ENCODE data around the gene TEK. TPM values are rescaled to one million over a fixed set of nuclear protein-coding genes. Genes with fewer than 3 reads are reported as not detected.

The TEK gene
- total RNA-seq, 3 donors from 2014 or later: 0.05 TPM; not detected in 2

DNA sequence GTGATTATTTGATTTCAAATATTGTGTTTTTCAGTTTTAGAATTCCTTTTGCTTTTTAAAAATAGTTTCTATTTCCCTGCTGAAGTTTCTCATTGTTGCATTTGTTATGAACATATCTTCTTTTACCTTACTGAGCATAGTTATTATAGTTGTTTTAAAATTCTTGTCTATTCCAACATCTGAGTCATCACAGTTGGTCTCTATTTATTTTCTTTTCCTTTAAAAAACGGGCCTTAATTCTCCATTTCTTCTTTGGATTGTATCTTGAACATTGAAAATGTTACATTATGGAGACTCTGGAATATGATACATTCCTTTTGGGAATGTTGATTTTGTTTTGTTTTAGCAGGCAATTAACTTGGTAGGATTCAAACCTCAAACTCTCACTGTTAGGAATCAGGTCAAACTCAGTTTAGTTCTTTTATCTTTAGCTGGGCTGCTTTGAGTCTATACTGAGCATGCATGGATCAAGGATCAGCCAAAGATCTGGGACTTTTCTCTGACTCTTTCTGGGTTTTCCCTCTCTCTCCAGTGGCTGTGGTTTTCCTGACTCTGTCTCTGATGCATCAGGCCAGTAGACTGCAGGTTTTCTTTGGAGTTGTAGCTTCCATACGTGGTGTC lies 70.3 kb downstream of the TEK start:
- DNase-seq (no peak), ATAC-seq (no peak)
- Mint-ChIP-seq H3K4me1 (ENCODE audit: low read depth) (no peaks in the 10 kb centered on the region), H3K4me3 (no peak overlapping the region), H3K36me3 (ENCODE audit: insufficient read depth) (no peaks in the 10 kb centered on the region), H3K9me3 (peaks cover 16% of the 10 kb centered on the region), H3K27me3 (ENCODE audit: low read depth) (peaks cover 9% of the 10 kb centered on the region)

DNA sequence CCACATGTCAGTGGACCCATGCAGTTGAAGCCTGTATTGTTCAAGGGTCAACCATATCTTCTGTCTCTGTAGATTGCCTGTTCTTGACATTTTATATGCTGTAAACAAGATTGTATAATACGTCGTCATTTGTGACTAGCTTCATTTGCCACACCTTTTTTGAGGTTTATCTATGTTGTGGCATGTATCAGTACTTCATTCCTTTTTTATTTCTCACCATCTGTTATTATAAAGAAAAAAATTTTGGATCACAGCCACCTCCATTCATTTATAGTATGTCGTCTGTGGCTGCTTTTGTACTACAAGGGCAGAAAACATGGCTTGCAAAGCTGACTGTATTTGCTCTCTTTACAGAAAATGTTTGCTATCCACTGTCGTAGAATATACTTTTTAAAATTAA lies 72.4 kb downstream of the TEK start:
- no peak for ATAC-seq
- Mint-ChIP-seq H3K36me3 (ENCODE audit: insufficient read depth) (no peaks in the 10 kb centered on the region), H3K9me3 (peaks cover 12% of the 10 kb centered on the region), H3K4me1 (ENCODE audit: low read depth) (no peaks in the 10 kb centered on the region), H3K4me3 (no peak overlapping the region), H3K27me3 (ENCODE audit: low read depth) (peaks cover 13% of the 10 kb centered on the region)
- DNase-seq: no peak

- no peak for ATAC-seq
- Mint-ChIP-seq H3K27me3 (ENCODE audit: low read depth) (peaks cover 13% of the 10 kb centered on the region), H3K4me3 (no peak overlapping the region), H3K4me1 (ENCODE audit: low read depth) (no peaks in the 10 kb centered on the region), H3K9me3 (peaks cover 12% of the 10 kb centered on the region), H3K36me3 (ENCODE audit: insufficient read depth) (no peaks in the 10 kb centered on the region)
- no peak for DNase-seq
Measured at GRCh38 chr9:27182421-27182820, 73.4 kb downstream of the TEK start.

DNA sequence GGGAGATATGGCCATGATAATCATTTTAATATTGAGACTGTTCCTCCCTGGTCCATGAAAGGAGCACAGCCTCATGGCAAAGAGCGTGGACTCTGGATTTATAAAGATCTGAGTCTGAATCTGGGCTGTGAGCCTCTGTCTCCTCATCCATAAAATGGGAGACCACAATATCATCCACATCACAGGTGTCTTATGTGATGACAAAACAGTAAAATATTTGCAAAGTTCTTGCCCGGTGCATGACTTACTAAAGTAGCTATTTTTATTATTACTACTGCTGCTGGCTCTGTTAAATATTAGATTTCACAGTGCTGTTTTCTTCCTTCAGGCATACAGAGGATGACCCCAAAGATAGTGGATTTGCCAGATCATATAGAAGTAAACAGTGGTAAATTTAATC lies 74.1 kb downstream of the TEK start:
- H3K36me3 Mint-ChIP-seq (ENCODE audit: insufficient read depth): no peaks in the 10 kb centered on the region
- ATAC-seq (no peak), DNase-seq (no peak)
- no peaks in the 10 kb centered on the region for H3K4me1 Mint-ChIP-seq (ENCODE audit: low read depth)
- peaks cover 7% of the 10 kb centered on the region for H3K9me3 Mint-ChIP-seq
- H3K27me3 Mint-ChIP-seq (ENCODE audit: low read depth): peaks cover 13% of the 10 kb centered on the region
- H3K4me3 Mint-ChIP-seq: no peak overlapping the region

GRCh38 chr9:27183701-27184100 lies 74.7 kb downstream of the TEK start:
- Mint-ChIP-seq H3K4me3 (no peak overlapping the region), H3K27me3 (ENCODE audit: low read depth) (peaks cover 13% of the 10 kb centered on the region), H3K36me3 (ENCODE audit: insufficient read depth) (no peaks in the 10 kb centered on the region), H3K4me1 (ENCODE audit: low read depth) (no peaks in the 10 kb centered on the region), H3K9me3 (peaks cover 4% of the 10 kb centered on the region)
- ATAC-seq (no peak), DNase-seq (no peak)

GRCh38 chr9:27184556-27185351 lies 75.7 kb downstream of the TEK start:
- ATAC-seq: no peak
- Mint-ChIP-seq H3K27me3 (ENCODE audit: low read depth) (peaks cover 11% of the 10 kb centered on the region), H3K4me3 (no peak overlapping the region), H3K9me3 (no peaks in the 10 kb centered on the region), H3K36me3 (ENCODE audit: insufficient read depth) (no peaks in the 10 kb centered on the region), H3K4me1 (ENCODE audit: low read depth) (no peaks in the 10 kb centered on the region)
- DNase-seq: no peak

DNA sequence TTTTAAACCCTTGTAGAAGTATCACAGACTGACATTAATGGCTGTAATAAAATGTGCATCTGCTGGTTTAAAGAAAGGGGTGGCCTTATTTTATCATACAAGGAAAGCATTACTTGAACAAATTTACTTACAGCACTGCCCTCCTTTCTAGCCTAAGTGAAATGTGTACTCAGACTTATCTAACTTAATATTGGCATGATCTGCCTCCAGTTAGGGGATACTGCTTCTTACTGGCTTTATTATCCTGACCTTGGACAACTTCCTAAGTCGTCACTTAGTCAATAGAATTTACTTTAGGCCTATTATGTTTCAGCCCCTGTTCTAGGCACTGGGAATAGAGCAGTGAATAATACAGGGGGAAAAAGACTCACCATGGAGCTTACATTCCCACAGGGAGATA lies 79.4 kb downstream of the TEK start:
- no peak overlapping the region for H3K4me3 Mint-ChIP-seq
- no peak for ATAC-seq
- H3K4me1 Mint-ChIP-seq (ENCODE audit: low read depth): no peaks in the 10 kb centered on the region
- no peaks in the 10 kb centered on the region for H3K36me3 Mint-ChIP-seq (ENCODE audit: insufficient read depth)
- H3K9me3 Mint-ChIP-seq: no peaks in the 10 kb centered on the region
- no peak for DNase-seq
- peaks cover 7% of the 10 kb centered on the region for H3K27me3 Mint-ChIP-seq (ENCODE audit: low read depth)

- DNase-seq: no peak
- Mint-ChIP-seq H3K27me3 (ENCODE audit: low read depth) (peaks cover 4% of the 10 kb centered on the region), H3K4me1 (ENCODE audit: low read depth) (no peaks in the 10 kb centered on the region), H3K9me3 (no peaks in the 10 kb centered on the region), H3K36me3 (ENCODE audit: insufficient read depth) (no peaks in the 10 kb centered on the region), H3K4me3 (no peak overlapping the region)
- ATAC-seq: no peak
Measured at GRCh38 chr9:27189426-27189825, 80.4 kb downstream of the TEK start.

DNA sequence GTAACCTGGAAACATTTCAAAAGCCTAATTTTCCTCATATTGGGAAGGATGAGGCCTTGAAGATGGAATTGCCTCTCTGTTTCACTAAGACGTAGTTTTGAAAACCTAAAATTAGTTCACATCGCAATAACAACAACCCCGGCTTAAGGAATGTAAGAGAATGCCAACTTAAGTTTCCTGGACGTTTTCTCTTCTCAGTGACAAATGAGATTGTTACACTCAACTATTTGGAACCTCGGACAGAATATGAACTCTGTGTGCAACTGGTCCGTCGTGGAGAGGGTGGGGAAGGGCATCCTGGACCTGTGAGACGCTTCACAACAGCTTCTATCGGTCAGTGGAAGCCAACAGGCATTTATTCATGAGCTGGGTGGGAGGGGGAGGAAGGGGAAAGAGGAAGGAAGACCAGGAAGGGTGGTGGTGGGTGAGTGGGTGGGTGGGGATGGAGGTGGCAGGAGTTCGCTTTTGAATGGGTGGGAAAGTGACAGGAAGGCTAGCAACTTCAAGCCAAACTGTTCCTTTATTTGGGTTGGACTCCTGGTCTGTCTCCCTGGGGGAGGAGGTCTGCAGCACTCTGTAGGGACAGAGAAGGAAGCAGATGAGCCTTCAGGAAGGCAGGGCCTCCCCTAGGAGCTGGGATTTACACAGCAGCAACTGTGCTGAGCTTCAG lies 83.4 kb downstream of the TEK start:
- Mint-ChIP-seq H3K9me3 (no peaks in the 10 kb centered on the region), H3K4me3 (no peak overlapping the region), H3K36me3 (ENCODE audit: insufficient read depth) (no peaks in the 10 kb centered on the region), H3K4me1 (ENCODE audit: low read depth) (no peaks in the 10 kb centered on the region), H3K27me3 (ENCODE audit: low read depth) (no peaks in the 10 kb centered on the region)
- no peak for ATAC-seq
- no peak for DNase-seq

GRCh38 chr9:27193886-27194285 lies 84.9 kb downstream of the TEK start:
- H3K4me3 Mint-ChIP-seq: no peak overlapping the region
- H3K36me3 Mint-ChIP-seq (ENCODE audit: insufficient read depth): no peaks in the 10 kb centered on the region
- H3K4me1 Mint-ChIP-seq (ENCODE audit: low read depth): no peaks in the 10 kb centered on the region
- DNase-seq (no peak), ATAC-seq (no peak)
- no peaks in the 10 kb centered on the region for H3K9me3 Mint-ChIP-seq
- no peaks in the 10 kb centered on the region for H3K27me3 Mint-ChIP-seq (ENCODE audit: low read depth)

- H3K36me3 Mint-ChIP-seq (ENCODE audit: insufficient read depth): no peaks in the 10 kb centered on the region
- H3K4me1 Mint-ChIP-seq (ENCODE audit: low read depth): no peaks in the 10 kb centered on the region
- no peak for ATAC-seq
- H3K9me3 Mint-ChIP-seq: no peaks in the 10 kb centered on the region
- no peak for DNase-seq
- H3K27me3 Mint-ChIP-seq (ENCODE audit: low read depth): no peaks in the 10 kb centered on the region
- no peak overlapping the region for H3K4me3 Mint-ChIP-seq
Measured at GRCh38 chr9:27194401-27195091, 85.5 kb downstream of the TEK start.

DNA sequence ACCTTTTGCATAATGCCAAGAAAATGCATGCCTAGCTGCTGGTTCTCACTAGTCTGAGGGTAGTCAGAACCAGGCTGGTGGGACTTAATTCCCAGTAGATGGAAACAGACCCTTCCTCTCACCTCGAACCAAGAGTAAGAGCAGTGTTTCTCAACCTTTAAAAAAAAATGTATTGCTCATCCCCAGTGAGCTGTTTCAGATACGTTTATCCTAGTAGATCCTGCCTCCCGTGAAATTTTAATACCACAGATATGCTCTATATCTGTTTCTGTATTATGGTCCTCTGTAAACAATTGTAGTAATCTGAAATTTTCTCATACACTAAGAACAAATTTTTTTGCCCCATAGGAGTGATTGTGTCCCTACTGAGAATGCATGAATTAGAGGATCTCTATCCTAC lies 86.2 kb downstream of the TEK start:
- Mint-ChIP-seq H3K4me3 (no peak overlapping the region), H3K27me3 (ENCODE audit: low read depth) (no peaks in the 10 kb centered on the region), H3K36me3 (ENCODE audit: insufficient read depth) (no peaks in the 10 kb centered on the region), H3K4me1 (ENCODE audit: low read depth) (no peaks in the 10 kb centered on the region), H3K9me3 (no peaks in the 10 kb centered on the region)
- ATAC-seq (no peak), DNase-seq (no peak)

- ATAC-seq (no peak), DNase-seq (no peak)
- H3K36me3 Mint-ChIP-seq (ENCODE audit: insufficient read depth): no peaks in the 10 kb centered on the region
- no peaks in the 10 kb centered on the region for H3K4me1 Mint-ChIP-seq (ENCODE audit: low read depth)
- H3K27me3 Mint-ChIP-seq (ENCODE audit: low read depth): no peaks in the 10 kb centered on the region
- no peak overlapping the region for H3K4me3 Mint-ChIP-seq
- no peaks in the 10 kb centered on the region for H3K9me3 Mint-ChIP-seq
Measured at GRCh38 chr9:27196383-27196782, 87.4 kb downstream of the TEK start.

- H3K27me3 Mint-ChIP-seq (ENCODE audit: low read depth): no peaks in the 10 kb centered on the region
- DNase-seq: no peak
- H3K4me1 Mint-ChIP-seq (ENCODE audit: low read depth): no peaks in the 10 kb centered on the region
- ATAC-seq: no peak
- no peaks in the 10 kb centered on the region for H3K36me3 Mint-ChIP-seq (ENCODE audit: insufficient read depth)
- no peak overlapping the region for H3K4me3 Mint-ChIP-seq
- H3K9me3 Mint-ChIP-seq: no peaks in the 10 kb centered on the region
Measured at GRCh38 chr9:27198190-27198589, 89.2 kb downstream of the TEK start.

All from activated T-cell treated with anti-CD3 and anti-CD28 coated beads, Interleukin-2, amount 50 U/mL, for 4 hours (primary cell).